GM21423 (cell line): ENCODE measurements around the gene NOP9.

Experiments used
- ATAC-seq: cut with Tn5 transposase; IDR thresholded peaks from one replicate; pipeline ENCODE4 v1.9.1; 2021; ENCODE audit warnings: mild to moderate bottlenecking, moderate library complexity; ENCODE audit not compliant: unreplicated experiment

NOP9 gene

DNA sequence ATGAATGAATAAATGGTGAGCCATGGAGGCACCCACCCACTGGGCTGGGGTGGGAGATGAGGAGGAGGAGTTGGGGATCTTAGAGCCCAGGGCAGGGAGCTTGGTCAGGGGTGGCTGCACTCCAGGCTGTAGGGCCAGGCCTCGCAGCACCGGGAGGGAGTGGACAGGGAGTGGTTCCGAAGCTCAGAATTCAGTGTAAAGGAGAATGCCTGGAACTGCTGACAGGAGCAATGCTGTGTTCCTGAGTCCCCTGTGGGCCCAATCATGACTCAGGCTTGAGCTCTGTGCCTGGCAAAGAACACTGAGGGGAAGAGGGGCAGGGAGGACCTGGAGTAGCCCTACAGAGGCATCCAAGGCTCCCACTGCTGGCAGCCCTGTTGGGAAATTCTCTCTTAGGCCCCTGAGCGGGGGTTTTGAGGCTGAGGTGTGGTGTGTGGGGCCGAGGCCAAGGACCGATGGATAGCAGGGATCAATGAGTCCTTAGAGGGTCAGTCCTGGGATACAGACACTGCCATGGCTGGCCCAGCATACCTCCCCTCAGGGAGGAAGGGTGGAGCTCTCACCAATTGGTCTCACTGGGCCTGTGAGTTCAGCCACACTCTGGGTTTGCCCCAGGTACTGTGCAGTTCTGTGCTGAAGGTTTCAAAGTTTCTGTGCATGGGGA lies 18.7 kb upstream of the NOP9 start:
- no peak for ATAC-seq

DNA sequence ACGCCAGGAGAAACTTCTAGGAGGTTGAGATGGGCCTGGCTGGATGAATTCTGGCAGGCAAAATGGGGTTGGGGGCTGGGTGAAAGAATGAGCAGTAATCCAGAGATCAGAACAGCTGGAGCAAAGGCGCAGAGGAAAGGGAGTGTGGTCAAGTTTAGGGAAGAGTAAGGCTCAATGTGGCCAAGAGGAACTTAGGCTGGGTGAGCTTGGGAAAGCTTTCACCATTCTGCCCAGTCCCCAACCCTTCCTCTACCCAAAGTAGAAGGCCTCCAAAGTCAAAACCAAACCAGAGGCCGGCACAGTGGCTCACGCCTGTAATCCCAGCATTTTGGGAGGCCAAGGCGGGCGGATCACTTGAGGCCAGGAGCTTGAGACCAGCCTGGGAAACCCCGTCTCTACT lies 18.0 kb upstream of the NOP9 start:
- ATAC-seq = no peak

DNA sequence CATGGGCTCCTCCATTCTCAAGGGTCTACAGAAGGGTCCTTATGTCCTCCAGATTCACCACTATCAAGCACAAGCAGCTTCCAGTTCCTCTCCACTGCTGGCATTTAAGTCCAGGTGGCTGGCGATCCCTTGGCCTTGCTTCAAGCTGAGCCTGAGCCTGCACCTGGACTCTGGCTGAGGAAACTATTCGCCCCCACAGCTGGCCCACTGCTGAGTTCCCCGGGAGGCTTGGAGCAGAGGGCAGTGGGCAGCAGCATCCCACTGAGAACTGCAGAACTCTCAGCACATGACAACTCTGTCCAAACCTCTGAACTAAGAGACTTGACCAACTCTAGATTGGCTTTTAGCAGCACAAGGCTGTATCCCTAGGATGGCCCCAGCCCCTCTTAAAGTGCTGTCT lies 16.9 kb upstream of the NOP9 start:
- no peak for ATAC-seq

DNA sequence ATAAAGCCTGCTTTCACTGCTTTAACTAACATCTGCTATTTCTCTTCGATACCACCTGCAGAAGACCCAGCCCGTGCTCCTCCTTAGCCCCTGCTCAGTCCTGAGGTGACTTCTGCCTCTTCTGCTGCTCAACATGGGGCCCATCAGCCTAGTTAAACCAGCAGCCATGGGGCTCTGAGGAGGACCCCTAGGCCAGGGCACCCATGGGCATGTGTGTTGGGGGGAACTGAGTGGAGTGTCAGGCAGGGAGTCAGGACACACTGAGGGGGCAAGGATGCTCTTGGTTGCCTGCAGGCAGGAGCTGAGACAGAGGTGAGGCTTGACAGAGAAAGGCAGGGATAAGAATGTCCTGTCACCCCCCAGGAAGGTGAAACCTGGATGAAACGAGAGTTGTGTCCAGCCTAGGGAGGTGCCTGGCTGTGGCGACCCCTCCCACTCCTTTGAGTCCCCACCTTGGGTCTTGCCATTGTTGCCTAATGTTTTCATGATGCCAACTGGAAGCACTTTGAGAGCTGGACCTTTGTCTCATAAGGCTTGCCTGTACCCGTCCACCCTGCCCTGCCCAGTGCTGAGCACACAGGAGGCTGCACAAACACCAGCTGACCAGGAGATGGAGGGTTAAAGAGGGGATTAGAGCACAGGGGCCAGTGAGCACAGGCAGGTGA lies 15.7 kb upstream of the NOP9 start:
- ATAC-seq = no peak

DNA sequence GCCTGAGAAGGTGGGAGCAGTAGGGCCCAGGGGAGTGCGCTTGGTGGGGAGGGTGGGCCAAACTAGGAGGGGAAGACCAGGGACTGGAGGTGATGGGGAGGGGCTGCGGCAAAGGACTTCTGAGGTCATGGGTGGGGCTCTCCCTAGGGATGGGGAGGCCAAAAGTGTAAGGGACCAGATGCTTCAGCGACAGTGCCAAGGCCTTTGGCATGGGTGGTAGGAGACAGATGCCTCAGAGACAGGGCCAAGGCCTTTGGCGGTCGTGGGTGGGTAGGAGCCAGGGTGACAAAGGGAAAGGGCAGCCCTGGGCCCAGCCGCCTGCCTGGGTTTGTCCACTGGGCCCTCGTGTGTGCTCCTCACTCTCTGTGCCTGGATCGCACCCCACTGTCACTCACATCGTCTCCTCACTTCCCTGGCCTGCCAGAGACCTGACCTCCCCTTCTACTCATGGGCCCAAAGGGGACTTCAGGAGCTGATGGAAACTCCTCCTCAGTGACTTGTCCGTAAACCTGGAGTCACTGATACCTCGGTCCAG lies 15.1 kb upstream of the NOP9 start:
- no peak for ATAC-seq

DNA sequence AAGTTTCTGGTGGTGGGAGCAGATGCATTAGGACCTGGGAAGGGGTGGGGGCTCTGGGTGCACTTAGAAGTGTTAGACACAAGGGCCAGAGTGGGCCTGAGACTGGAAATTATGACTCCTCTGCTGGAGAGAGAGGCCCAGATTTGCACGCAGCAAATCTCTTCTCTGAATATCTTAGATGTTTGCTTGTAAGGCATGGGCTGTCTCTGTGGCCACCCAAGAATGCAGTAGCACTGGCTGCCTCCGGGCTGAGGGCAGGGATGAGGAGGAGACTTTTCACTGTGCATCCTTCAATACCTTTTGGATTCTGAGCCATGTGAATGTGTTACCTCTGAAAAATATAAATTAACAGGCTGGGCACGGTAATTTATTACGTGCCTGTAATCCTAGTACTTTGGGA lies 14.3 kb upstream of the NOP9 start:
- ATAC-seq = no peak

DNA sequence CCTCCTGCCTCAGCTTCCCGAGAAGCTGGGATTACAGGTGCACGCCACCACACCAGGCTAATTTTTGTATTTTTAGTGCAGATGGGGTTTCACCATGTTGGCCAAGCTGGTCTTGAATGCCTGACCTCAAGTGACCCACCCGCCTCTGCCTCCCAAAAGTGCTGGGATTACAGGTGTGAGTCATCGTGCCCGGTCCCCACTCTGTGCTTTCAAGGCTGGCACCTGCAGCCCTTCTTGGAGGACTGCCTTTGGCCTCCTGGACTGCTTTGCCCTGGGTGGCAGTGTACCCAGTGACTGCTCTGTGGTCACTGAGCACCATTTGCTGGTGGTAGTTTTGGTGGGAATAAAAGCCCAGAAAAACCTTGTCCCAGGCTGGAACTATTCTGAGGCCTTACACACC lies 12.7 kb upstream of the NOP9 start:
- no peak for ATAC-seq

DNA sequence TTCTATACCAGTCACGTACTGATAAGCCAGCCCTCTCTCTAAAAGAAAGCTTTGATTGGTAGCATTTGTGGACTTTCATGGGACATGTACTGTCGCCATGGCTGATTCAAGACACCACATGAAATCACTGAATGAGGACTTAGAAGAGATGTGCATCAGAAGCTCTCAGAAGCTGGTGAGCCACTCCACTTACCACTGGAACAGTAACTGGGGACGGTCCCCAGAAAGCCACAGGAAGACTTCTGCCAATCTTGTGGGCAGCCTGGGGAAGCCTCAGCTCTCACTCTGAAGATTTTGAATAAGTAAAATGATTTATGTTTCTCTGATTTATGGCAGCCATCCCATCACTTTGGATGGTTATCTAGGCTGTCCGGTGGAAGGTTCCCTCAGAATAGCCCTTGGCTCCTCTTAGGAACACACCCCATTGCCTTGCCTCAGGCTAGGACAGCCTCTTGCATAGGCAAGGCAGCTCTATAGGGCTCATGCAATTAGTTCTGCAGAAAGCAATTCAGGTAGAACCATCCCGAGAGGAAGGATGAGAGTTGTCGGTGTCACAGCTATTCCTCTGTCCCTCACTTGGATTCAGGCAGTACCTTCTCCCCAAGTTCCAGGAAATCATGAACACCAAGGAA lies 9.9 kb upstream of the NOP9 start:
- ATAC-seq = peak; percentile 86

DNA sequence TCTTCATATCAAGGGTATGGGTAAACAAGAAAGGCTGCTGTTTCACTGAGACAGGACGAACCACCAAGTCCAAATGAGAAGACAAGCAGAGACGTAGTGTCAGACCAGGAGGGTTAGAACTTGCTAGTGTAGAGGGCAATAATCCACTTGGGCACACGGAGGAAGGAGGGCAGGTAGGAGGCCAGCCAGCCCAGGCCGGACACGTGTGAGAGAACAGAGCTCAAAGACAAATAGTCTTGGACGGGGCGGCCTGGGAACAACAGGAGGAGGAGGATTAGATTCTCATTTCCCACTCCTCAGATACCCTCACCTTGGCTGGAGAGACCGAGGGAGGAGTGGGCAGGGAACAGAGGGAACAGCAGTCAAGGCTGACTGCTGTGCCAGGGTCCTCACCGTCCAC lies 8.9 kb upstream of the NOP9 start:
- ATAC-seq = no peak

DNA sequence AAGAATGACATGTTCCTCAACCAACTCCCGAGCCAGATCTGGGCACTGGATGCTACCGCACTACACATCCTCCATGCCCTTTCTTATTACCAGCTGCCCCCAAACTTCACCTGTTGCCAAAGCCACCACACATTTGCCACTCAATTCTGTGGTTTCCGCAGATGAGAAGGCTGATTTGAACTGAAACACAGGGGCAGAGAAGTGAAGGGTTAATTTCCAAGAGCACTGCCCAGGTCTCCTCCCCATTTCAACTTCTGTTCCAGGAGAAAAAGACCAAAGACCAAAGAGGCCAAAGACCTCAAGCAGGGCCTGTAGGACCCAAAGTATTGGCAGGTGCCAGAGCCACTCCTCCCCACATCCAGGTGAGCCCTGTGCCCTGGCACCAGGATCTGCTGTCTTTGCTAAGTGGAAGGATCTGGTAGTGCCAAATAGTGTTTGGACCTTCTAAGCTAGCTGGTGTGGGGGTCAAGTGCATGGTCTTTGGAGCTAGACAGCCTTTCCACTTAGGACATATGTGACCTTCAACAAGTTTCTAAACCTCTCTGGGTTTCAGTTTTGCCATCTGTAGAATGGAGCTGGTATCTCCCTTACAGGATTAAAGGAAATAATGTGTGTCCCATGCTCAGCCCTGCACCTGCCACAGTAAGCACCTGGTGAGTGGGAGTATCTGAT lies 8.1 kb upstream of the NOP9 start:
- ATAC-seq = no peak

DNA sequence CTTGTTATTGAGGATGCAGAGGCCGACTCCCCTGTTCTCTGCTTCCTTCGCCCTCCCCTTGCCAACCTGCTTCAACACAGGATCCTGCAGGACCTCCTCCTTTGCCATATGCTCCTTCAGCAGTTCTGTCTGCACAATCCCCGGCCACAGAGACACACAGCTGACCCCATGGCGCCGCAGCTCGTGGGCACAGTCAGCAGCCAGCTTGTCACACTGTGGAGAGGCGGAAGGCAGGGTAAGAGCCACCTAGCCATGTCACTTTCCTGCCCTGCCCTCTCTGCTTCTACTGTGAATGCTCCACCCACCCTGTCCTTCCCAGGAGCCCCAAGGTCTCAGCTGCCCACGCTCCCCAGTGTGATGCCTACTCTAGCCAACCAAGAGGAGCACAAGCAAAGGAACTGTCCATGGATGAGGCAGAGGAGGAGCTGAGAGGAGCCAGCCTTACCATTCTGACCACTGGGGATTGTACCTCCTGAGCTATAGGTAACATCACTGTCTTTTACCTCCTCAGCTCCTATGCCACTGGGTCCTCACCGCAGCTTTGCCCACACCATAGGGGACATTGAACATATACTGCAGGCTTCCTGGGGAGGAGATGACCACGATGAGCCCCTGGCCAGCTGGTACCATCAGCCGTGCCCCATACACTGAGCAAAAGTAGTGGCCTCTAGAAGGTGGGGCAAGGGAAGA lies 7.4 kb upstream of the NOP9 start:
- ATAC-seq = no peak

DNA sequence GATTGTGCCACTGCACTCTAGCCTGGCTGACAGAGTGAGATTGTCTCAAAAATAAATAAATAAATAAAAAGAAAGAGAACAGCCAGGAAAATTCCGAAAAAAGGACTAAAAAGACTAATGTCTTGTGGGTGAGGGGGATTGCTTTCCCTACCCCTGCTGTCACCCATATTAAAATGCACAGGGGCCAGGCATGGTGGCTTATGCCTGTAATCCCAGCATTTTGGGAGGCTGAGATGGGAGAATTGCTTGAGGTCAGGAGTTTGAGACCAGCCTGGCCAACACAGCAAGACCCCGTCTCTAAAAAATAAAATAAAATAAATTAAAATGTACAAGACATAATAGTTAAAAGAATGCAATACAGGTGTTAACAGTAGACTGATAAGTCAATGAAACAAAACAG lies 6.1 kb upstream of the NOP9 start:
- ATAC-seq = no peak

DNA sequence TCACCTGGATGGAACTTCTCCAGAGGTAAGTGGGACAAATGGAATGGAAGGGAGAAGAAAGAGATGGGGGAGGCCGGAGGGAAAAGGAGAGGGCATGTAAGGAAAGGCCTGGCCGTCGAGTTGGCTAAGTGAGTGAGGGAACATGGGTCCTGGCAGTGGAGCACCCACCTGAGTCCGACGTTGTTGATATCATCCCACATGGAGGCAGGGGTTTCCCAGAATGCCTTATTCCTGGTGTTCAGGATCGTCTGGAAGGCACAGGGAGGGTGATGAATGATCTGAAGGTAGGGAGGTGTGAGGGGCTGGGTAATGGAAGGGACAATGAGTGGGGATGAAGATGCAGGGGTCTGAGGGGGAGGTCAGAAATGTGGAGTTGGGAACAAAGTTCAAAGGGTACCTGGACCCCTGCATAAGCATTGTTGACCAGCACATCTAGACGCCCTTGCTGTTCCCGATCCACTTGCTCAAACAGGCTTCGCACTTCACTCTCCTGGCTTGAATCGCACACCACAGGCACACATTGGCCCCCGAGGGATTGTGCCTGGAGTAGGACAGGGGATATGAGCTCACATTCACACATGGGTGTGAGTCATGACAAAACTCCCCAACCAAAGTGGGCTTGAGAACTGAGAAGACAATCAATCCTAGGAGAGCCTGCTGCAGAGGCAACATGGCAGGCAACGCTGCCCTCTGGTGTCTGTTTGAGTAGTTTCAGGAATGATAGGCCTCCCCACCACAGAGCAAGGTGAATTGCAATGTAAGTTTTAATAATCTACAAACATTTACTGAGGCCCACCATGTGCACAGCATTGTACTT lies 3.1 kb upstream of the NOP9 start:
- peak; percentile 43 for ATAC-seq

DNA sequence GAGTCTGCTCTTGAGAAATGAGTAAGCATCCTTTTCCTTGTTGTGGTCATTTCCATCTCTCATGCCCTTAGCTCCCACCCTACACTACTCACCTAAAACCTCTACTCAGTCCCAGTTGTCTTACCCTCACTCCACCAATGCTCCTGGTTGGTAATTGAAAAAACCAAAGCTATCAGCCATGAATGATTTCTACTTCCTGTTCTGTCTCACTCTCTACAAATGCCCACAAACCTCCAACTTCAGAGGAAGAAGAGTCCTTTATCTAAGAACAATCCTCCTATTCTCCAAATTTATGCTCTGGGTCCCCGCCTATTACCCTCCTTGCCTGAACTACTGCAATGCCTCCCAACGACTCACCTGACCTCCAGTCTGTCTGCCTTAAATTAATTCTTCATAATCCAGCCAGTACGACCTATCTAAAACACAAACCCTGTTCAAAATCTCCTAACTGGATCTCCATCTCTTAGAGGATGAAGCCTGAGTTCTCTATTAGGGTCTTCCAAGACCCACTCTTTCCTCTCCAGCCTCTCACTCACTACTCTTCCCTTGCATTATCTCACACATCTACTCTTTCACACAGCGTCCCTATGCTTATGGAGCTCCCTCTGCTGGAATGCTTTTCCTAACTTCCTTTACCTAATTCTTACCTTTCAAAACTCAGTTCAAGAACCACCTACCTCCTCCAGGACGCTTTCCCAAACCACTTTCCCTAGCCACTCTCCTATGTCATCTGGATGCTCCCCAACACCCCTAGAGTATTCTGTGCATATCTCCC lies 2.3 kb upstream of the NOP9 start:
- ATAC-seq = peak; percentile 21

DNA sequence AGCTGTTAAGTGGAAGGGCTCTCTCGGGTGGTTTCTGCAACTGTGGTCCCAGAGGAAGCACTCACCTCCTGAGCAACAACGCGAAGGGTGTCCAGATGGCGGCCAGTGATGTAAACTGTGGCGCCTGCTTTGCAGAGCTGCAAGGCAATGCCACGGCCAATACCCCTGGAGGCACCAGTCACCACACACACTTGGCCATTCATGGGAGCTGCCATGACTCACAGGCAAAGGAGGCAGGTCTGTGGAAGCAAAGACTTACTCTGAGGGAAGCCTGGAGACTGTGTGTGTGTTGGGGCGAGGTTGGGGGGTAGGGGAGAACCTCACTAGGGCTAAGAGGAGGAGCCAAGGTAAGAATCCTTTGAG lies 777 bp upstream of the NOP9 start:
- ATAC-seq = no peak

DNA sequence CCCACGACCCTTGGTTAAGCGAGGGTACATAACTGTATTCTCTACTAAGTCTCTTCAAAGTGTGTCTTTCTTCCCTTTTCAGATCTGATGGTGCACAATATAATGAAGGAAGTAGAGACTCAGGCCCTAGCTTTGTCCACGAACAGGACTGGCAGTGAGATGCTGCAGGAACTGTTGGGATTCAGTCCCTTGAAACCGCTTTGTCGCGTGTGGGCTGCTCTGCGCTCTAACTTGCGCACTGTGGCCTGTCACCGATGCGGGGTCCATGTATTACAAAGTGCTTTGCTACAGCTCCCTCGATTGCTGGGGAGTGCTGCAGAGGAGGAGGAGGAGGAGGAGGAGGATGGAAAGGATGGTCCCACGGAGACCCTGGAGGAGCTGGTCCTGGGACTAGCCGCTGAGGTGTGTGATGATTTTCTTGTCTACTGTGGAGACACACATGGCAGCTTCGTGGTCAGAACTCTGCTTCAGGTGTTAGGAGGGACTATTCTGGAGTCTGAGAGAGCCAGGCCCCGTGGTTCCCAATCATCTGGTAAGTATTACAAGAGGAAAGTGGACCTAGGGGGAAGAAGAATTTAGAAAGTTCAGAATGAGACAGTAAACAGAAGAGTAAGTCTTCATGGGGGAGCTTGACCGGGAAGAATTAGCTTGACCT lies 803 bp downstream of the NOP9 start:
- no peak for ATAC-seq

DNA sequence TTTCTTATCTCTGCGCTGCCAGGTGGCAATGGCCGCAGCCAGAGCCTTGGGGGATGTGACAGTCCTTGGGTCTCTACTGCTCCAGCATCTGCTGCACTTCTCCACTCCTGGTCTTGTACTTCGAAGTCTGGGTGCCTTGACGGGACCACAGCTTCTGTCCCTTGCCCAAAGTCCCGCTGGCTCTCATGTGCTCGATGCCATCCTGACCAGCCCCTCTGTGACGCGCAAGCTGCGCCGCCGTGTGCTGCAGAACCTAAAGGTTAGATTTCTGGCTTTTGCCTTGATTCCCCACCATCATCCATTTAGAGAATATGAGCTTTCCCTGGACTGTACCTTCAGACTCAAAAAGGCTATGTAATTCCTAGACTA lies 4.4 kb downstream of the NOP9 start:
- no peak for ATAC-seq

DNA sequence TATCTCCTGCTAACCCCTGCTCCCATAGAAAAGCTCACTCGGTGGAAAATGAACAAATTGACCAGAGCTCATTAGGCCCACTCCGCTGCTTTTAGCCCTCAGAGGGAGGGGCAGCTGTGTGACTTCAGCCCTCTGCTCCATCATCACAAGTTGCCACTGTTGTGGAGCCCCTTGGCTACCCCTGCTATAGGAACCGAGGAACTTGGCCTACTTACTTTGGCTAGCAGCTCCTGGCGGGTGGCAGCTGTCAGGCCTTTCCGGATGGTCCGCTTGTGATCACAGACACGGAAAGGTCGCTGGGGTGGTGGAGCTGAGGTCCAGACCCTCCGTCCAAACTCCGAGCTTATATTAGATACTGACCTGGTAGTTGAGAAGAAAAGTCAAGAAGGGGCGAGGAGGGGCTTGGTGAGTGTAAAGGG lies 7.5 kb downstream of the NOP9 start:
- ATAC-seq = no peak
